GM18502 (cell line): ENCODE measurements around the gene SORCS2.

Experiments
- ATAC-seq: cut with Tn5 transposase; IDR thresholded peaks from one replicate; pipeline ENCODE4 v1.9.1; 2021; ENCODE audit warnings: mild to moderate bottlenecking; ENCODE audit not compliant: unreplicated experiment, poor library complexity

Gene SORCS2

DNA sequence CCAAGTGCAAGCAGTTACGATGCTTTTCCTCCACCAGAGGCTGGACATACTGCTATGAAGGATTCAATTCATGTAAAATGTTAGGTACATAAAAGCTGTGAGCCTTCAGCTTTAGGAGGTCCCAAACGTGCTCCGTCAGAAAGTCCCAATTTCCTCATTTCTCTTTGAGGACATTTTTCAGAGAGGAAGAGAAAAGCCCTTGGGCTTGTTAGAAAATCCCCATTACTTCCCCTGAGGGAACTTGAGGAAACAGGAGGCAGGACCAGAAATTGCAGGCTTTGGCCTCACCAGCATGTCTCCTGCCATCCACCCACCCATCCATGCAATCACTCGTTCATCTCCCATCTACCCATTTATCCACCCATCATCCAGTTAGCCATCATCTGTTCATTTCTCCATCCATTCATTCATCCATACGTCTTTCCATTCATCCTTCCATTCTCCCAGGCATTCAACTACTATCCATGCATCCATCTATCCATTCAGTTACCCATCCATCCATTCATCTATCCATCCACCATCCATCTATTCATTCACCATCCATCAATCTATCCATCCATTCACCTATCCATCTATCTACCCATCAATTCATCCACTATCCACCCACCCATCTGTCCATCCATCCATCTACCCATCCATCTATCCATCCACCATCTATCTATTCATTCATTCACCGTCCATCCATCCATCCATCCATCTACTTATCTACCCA, 523.8 kb downstream of the SORCS2 start:
- no peak for ATAC-seq

DNA sequence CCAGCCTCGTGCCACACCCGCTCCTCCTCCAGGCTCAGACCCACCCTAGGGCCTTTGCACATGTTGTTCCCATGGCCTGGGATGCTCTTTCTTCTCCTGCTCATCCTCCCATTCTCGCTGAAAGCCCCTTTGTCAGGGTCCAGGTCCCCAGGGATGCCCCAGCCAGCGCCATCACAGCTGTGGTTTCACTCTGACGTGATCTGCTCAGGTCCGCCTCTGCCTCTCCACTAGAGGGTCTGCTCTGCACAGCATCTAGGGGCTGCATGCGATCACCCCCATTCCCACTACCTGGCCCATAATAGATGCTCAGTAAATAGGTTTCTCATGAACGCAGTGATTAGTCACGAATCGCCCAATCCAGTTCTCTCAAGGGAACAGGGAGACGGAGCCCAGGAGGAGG, 524.8 kb downstream of the SORCS2 start:
- no peak for ATAC-seq

DNA sequence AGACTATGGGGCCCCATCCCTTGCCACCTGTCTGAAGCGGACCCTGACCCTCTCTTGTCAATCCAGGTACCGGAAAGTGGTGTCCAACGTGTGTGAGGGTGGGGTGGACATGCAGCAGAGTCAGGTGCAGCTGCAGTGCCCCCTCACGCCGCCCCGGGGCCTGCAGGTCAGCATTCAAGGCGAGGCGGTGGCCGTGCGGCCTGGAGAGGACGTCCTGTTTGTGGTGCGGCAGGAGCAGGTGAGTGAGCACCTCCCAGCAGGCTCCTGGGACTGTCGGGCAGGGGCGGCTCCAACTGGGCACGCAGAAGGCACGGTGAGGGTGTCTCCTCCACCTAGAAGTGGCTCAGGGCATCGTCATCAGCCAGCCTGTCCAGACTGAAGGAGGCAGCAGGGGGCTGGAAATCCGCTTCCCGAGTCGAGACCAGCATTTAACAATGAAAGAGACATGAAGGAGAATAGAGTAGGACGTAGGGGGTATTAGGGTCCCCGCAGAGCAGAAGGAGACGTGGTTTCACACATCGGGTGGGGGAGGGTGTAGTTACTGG, 525.7 kb downstream of the SORCS2 start:
- no peak for ATAC-seq

DNA sequence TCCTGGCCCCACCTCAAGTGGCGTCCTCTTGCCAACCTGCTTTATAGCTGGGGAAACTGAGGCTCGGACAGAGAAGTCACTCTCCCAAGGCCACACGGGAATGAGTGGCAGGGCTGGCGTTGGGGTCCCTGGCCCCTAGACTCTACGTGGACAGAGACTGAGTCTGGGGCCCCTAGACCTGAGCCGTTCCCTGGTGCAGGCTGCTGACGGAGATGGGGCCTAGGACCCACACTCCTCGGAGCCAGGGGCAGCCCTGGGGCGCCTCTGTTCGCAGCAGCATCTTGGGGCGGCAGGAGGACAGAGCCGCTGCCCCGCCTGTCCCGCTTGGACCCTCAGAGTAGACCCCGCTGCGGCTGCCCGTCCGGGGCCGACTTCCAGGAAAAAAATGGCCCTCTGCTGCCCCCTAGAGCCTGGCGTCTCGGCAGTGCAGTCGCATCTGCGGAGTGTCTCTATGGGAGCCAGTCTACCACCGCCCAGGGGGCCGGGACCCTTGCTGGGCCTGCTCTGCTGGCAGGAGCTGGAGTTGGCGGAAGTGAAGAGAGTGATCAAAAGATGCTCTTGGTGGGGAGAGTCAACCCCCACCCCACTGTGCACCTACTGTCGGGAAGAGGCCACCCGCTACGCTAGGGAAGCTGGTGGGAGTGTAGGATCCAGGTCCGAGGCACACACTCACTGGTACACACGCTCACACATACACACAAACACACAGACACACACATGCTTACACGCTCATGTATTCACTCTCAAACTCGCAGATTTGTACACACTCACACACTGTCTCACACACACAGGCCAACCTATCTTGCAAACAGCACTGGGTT, 527.2 kb downstream of the SORCS2 start:
- no peak for ATAC-seq

DNA sequence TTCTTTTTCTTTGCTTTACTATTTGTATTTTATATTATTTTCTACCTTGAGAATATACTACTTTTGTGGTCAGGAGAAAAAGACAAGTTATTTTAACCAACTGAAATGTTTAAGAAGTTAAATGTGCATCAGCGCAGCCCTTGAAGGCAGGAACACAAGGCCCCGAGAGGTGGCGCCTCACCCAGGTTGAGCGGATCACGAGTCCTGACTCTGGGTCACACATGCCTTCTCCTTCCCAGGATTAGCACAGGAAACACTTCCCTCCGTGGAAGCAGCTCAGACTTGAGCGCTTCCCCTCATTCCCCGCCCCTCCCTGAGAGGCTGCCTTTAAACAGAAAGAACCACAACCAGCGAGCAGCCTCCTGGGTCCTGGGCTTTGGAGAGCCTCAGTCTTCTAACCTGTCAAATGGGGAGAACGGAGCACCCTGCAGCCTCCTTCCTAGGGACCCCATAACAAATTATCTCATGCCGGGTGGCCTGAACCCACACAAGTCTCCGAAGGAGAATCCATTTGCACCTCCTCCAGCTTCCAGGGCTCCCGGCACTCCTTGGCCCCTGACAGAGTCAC, 529.7 kb downstream of the SORCS2 start:
- no peak for ATAC-seq

DNA sequence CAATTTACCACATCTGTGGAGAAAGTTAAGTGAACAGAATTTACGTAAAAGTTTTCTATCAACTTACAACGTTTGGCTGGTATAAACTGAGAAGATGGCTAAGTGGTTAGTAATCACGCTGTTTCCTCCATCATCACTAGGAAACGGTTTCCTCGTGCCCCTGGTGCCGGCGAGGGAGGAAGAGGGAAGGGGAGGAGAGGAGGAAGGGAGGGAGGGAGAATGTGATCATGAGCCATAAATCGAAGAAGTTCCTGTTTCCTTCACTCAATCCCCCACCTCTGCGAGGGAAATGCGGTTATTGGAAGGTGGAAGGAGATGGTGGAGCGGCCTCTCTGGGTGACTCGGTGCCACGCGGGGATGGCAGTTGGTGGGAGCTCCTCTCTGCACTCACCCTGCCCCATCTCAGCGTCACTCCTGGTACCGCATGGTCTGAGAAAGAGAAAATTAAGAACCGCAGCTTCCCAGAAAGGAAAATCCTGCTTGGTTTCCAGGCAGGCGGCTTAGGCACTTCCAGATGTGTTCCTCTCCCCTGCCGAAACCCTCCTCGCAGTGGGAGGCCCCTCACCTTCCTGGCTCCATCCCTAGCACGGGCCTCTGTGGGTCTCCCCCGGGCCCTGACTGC, 530.5 kb downstream of the SORCS2 start:
- no peak for ATAC-seq

DNA sequence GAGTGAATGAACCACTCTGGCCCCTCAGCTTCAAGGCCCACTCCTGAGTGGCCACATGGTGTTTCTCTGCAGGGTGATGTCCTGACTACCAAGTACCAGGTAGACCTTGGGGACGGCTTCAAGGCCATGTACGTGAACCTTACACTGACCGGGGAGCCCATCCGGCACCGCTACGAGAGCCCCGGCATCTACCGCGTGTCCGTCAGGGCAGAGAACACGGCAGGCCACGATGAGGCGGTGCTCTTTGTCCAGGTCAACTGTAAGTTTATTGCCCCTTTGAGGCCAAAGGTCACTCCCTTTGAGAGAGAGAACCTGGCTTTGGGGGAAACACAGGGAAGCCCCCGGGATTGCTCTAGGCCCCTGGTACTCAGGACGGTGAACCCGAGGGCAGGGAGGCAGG, 531.3 kb downstream of the SORCS2 start:
- ATAC-seq: no peak

DNA sequence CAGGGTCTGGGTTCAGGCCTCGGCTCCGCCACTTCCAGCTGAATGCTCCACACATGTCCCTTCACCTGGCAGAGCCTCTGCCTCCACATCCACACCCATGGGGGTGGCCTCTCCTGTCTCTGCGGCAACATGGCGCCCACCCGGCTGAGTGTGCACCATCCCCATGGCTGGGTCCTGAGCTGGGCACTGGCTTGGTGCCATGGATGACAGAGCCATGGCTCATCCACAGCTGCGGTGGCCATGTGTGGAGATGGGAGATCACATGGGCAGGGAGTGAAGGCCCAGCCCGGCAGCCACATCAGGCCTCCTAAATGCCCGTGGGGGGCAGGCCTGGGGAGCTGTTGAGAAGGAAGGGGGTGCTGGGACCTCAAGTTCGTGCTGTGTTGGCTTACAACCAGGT, 533.6 kb downstream of the SORCS2 start:
- ATAC-seq: no peak

DNA sequence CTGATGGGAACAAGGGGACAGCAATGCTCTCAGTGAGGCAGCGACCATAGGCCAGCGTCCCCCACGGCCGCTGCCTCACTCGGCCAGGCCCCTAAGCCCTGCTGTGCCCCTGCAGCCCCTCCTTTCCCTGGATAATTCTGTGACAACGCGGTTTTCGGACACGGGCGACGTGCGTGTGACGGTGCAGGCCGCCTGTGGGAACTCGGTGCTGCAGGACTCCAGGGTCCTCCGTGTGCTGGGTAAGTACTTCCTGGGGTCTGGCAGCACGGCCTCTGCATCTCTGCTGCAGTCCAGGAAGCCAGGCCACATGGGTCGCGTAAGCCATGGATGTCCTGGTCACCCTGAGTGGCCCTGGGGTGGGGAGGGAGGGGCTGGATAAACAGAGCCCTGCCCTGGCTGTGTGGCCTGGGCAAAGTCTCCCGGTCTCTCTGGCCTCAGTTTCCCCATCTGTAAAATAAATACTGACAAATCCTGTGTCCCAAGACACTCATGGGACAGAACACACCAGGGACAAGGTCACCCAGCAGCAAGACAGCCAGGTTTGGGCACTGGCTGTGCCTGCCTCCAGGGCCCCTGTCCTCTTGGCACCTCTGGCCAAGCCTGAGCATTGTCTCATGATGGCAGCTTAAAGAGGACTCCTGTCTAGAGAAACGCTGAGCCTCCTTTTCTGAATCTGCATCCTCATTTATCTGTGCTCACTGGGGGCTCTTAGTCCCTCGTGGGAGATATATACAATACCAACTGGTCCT, 534.5 kb downstream of the SORCS2 start:
- no peak for ATAC-seq

DNA sequence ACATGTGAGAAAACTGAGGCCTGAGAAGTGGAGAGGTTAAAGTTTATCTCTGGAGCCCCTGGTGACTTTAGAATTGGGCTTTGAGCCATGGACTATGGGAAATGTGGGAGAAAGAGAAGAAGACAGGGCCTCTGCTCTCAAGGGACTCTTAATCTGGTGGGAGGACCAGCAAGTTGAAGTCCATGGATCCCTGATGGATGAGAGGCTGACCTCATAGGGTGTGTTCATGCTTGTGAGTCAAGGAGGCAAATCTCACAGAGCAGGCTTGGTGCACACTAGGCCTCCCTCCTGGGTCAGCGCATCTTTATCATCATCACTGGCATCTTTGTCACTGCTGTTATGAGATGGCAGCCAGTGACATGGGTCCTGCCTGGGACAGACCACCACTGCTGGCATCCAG, 535.4 kb downstream of the SORCS2 start:
- ATAC-seq: no peak

DNA sequence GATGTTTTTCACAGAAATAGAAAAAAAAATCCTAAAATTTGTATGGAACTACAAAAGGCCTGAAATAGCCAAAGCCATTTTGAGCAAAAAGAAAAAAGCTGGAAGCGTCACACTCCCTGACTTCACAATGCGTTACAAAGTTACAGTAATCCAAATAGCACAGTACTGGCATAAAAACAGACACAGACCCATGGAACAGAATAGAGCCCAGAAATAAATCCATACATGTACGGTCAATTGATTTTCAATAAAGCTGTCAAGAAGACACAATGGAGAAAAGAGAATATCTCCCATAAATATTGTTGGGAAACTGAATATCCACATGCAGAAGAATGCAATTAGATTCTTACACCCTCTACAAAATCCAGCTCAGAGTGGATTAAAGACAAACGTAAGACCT, 539.1 kb downstream of the SORCS2 start:
- no peak for ATAC-seq

DNA sequence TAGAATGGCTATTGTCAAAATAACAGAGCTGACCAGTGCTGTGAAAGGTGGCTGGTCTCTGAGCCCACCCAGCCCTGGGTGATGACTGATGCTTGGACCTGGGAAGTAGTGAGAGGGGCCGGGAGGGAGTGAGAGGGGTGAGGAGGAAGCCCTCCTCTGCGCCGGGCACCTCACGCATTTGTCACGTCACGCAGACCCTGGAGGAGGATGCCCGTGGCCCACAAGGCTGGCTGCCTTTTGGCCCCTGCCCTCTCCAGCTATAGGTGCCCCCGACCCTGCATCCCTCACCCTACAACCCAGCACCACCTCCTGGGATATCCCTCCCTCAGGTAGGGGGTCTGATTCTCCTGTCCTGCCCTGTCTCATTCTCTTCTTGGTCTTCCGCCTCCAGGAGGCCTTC, 539.9 kb downstream of the SORCS2 start:
- no peak for ATAC-seq

DNA sequence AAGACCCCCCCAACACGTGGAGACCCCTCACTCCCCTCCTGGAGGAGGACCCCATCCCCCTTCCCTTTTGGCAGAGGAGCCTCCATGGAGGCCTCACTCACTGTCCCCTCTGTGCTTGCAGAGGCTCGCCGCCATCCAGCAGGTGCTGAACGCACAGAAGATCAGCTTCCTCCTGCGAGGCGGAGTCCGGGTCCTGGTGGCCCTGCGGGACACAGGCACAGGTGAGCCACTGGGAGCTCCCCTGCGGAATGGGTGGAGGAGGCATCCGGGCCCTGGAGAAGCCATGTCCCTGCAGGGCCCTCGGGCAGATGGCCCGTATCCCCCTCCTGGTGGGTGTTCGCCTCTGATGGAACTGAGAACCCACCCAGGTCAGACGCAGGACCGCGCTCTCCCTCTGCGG, 540.9 kb downstream of the SORCS2 start:
- ATAC-seq: no peak

DNA sequence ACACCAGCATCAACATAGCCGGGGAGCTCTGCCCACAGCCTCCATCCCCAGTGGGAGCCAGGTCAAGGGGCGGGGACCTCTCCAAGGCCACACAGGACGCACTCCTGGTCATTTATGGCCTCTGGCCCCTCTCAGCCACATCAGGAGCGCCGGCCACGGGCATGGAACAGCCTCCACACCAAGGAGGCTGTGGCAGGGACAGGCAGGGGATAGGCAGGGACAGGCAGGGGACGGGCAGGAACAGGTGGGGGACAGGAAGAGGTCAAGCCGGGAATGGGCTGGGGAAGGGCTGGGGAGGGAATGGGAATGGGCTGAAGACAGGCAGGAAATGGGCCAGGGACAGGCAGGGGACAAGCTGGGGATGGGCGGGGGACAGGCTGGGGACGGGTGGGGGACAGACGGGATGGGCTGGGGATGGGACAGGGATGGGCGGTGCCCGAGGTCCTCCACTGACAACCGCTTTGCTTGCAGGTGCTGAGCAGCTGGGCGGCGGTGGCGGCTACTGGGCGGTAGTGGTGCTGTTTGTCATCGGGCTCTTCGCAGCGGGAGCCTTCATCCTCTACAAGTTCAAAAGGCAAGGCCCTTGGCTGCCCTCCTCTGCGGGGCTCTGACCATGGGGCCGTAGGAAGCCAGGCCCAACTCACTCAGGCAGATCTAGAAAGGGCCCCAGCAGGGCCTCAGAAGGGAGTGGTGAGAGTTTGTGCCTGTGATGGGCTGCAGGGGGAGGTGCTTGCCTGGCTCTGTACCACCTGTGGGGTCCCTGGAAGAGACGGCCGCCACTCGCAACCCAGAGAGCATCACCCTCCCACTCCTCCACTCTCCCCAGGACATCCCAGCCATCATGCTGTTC, 541.7 kb downstream of the SORCS2 start:
- no peak for ATAC-seq

DNA sequence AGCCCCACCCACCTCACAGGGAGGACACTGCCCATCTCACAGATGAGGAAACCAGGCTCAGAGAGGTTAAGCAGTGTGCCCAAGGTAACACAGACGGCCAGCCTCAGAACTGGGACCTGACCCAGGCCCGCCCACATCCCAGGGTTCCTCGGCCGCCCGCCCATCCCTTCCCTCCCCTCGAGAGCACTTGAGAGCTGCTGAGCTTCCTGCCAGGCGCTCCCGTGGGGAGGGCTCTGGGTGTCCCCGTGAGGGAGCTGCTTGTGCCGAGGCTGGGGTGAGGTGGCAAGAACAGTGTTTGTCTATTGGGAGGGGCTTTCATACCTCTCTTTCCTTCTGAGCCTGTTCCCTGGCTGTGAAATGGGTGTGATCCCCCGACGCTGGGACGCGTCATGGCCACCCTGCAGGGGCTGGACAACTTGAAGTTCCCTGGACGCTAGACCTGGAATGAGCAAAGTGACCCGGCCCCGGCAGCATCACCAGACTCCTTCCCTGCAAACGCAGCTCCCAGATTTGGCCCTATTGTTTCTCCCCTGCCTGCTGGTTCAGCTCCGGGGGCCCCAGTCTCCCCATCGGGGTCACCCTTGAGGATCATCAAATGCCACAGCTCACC, 542.4 kb downstream of the SORCS2 start:
- no peak for ATAC-seq

DNA sequence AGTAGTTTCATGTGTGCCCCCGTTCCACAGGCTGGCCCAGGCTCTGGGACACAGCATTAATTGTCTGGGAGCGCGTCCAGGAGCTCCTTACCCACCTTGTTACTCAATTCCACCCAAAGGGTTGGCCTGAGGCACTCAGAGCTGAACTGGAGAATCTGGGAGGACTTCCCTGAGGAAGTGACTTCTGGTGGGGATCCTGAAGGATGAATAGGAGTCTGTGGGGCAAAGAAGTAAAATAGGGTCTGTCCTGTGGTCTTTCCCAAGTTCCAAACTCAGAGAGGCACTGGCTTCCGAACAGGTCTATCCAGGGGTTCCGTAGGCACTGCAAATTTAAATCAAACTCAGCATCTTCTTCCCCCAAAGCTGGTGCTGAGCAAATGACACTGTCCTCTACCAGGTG, 543.1 kb downstream of the SORCS2 start:
- no peak for ATAC-seq

DNA sequence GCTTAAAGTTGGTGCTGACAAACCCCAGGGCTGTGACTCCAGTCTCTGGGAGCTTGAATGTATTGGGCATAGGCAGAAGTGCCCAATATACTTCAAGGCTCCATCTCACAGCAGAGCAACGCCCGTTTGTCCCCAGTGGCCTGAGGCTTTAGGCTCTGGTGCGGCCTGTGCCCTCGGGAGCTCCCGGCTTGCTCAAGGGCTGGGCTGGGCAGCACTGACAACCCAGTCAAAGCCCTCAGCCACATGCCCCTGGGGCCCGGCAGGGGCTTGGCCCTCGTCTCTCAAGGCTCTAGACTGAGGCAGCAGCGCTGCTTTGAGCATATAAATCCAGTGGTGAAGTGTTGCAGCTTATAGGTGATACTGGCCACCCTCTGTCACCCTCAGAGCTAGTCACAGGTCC, 543.6 kb downstream of the SORCS2 start:
- ATAC-seq: no peak

DNA sequence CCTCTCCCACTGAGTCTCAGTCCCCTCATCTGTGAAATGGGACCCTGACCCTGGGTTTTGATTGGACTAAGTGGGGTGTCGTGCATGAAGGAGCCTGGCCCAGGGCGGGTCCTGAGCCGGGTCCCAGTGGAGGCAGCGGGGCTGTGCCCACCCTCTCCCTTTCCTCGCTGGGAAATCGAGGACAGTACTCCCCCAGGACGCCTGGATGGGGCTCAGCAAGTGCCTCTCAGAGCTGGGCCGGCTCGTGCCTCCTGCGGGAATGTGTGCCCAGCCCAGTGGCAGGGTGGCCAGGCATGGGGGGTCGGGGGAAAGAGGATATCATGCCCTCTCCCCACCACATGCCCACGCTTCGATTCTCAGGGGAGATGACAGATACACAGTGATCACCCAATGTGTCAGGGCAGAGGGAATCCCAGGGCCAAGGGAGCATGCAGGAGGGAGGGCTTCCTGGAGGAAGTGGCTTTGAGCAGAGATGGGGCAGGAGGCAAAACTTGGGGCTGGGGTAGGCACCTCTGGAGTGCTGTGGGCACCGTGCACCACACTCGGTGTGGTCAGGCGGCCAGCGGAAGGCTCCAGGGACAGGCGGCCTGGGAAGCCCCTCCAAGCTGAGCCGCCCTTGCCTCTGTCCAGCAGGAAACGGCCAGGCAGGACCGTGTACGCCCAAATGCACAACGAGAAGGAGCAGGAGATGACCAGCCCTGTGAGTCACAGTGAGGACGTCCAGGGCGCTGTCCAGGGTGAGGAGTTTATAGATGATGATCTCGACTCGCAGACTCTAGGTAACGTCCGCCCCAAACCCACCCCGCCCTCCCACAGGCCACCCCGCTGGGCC, 544.3 kb downstream of the SORCS2 start:
- no peak for ATAC-seq
